Neural crest cell (in vitro differentiated cells): Measurements from ENCODE around the gene CSF1. TPM values are rescaled to one million over a fixed set of nuclear protein-coding genes. Genes with fewer than 3 reads are reported as not detected.
A peak's percentile ranks its signal among the peaks of the same experiment; 100 is the strongest.

ENCODE experiments used
- DNase-seq: peaks from one replicate; pipeline ENCODE4 v3.0.0; 2021; ENCODE audit warnings: low read depth, mixed read lengths, low spot score
- H3K27ac Mint-ChIP-seq: one replicate; pipeline ENCODE4 v1.8.0; 2021; ENCODE audit warnings: mild to moderate bottlenecking, mixed read lengths; ENCODE audit not compliant: unreplicated experiment
- H3K27me3 Mint-ChIP-seq: 2 replicates; pipeline ENCODE4 v1.8.0; 2021; ENCODE audit warnings: low read depth, mild to moderate bottlenecking, mixed read lengths
- H3K36me3 Mint-ChIP-seq: 2 replicates; pipeline ENCODE4 v1.8.0; 2021; ENCODE audit warnings: low read depth, mild to moderate bottlenecking, mixed read lengths
- H3K4me1 Mint-ChIP-seq: 2 replicates; pipeline ENCODE4 v1.8.0; 2021; ENCODE audit warnings: mixed read lengths
- H3K4me3 Mint-ChIP-seq: one replicate; pipeline ENCODE4 v1.8.0; 2021; ENCODE audit warnings: mild to moderate bottlenecking, mixed read lengths
- H3K9me3 Mint-ChIP-seq: 2 replicates; pipeline ENCODE4 v1.8.0; 2021; ENCODE audit warnings: mixed read lengths
- CTCF ChIP-seq: fragments of 200-600 bp; sonication (generic); conservative IDR thresholded peaks from 2 replicates; pipeline ENCODE4 v1.5.0; 2021; ENCODE audit warnings: antibody characterized with exemption, mild to moderate bottlenecking
- total RNA-seq: library from RNA; stranded (reverse); gene quantifications from 2 replicates; pipeline ENCODE4 v1.2.1, GENCODE V29; 2021

Gene CSF1
- total RNA-seq, 1 donor from 2014 or later, result 17.9 TPM

- H3K4me1 Mint-ChIP-seq, result peaks cover 71% of the 10 kb centered on the region
Measured at GRCh38 chr1:109880971-109881894, 29.4 kb upstream of the CSF1 start.

GRCh38 chr1:109881906-109882287 lies 28.8 kb upstream of the CSF1 start:
- TF ChIP-seq CTCF, result no peak
- DNase-seq, result no peak
- Mint-ChIP-seq H3K4me1 (peaks cover 64% of the 10 kb centered on the region), H3K27ac (peak overlapping the region; percentile 12), H3K9me3 (no peaks in the 10 kb centered on the region), H3K27me3 (no peaks in the 10 kb centered on the region), H3K4me3 (no peak overlapping the region), H3K36me3 (no peaks in the 10 kb centered on the region)

More at GRCh38 chr1:109880971-109881894, 29.4 kb upstream of the CSF1 start:
- peak overlapping the region; percentile 57 for H3K27ac Mint-ChIP-seq
- no peaks in the 10 kb centered on the region for H3K9me3 Mint-ChIP-seq
- no peaks in the 10 kb centered on the region for H3K27me3 Mint-ChIP-seq
- DNase-seq, result no peak
- H3K36me3 Mint-ChIP-seq, result no peaks in the 10 kb centered on the region
- TF ChIP-seq CTCF, result no peak
- H3K4me3 Mint-ChIP-seq, result no peak overlapping the region

- Mint-ChIP-seq H3K4me3 (no peak overlapping the region), H3K9me3 (no peaks in the 10 kb centered on the region), H3K36me3 (no peaks in the 10 kb centered on the region), H3K27ac (no peak overlapping the region), H3K27me3 (no peaks in the 10 kb centered on the region), H3K4me1 (peaks cover 58% of the 10 kb centered on the region)
- TF ChIP-seq CTCF, result no peak
- peak; percentile 22 for DNase-seq
Measured at GRCh38 chr1:109882288-109883245, 28.1 kb upstream of the CSF1 start.

GRCh38 chr1:109883248-109883955 lies 27.2 kb upstream of the CSF1 start:
- DNase-seq, result no peak
- peaks cover 4% of the 10 kb centered on the region for H3K9me3 Mint-ChIP-seq
- H3K27ac Mint-ChIP-seq, result peak overlapping the region; percentile 86
- H3K36me3 Mint-ChIP-seq, result no peaks in the 10 kb centered on the region
- no peak for TF ChIP-seq CTCF
- peaks cover 54% of the 10 kb centered on the region for H3K4me1 Mint-ChIP-seq
- H3K27me3 Mint-ChIP-seq, result no peaks in the 10 kb centered on the region
- no peak overlapping the region for H3K4me3 Mint-ChIP-seq

- peaks cover 45% of the 10 kb centered on the region for H3K4me1 Mint-ChIP-seq
- H3K9me3 Mint-ChIP-seq, result peaks cover 4% of the 10 kb centered on the region
- no peak overlapping the region for H3K27ac Mint-ChIP-seq
- no peak for DNase-seq
- no peak overlapping the region for H3K4me3 Mint-ChIP-seq
- H3K36me3 Mint-ChIP-seq, result no peaks in the 10 kb centered on the region
- TF ChIP-seq CTCF, result no peak
- no peaks in the 10 kb centered on the region for H3K27me3 Mint-ChIP-seq
Measured at GRCh38 chr1:109884242-109884891, 26.3 kb upstream of the CSF1 start.
